SK-N-SH treated with all-trans-retinoic acid at 6 μM for 48 hours (cell line): ENCODE measurements around the gene TRIM10.

Source experiments
- ATAC-seq: fragments of 200-7000 bp; cut with Tn5 transposase; 3 replicates; pipeline ENCODE4 v1.9.1; 2020; ENCODE audit warnings: mild to moderate bottlenecking, moderate library complexity
- ARNTL ChIP-seq: fragments of 450-650 bp; formaldehyde crosslinking; IDR thresholded peaks from 2 replicates; pipeline ENCODE4 v1.5.0; 2020; ENCODE audit warnings: low read depth, mild to moderate bottlenecking, moderate library complexity, borderline replicate concordance
- BACH2 ChIP-seq: fragments of 250-450 bp; sonication (Bioruptor Pico); IDR thresholded peaks from 2 replicates; pipeline ENCODE4 v1.9.0; 2021; ENCODE audit warnings: mild to moderate bottlenecking, borderline replicate concordance
- CREB5 ChIP-seq: fragments of 250-450 bp; sonication (Bioruptor Pico); IDR thresholded peaks from 2 replicates; pipeline ENCODE4 v1.5.1; 2020; ENCODE audit warnings: low read depth, mild to moderate bottlenecking, moderate library complexity
- CSRNP3 ChIP-seq: fragments of 250-450 bp; sonication (Bioruptor Pico); IDR thresholded peaks from 2 replicates; pipeline ENCODE4 v1.5.1; 2021; ENCODE audit warnings: mild to moderate bottlenecking, moderate library complexity
- ESRRG ChIP-seq: fragments of 250-450 bp; sonication (Bioruptor Pico); IDR thresholded peaks from 2 replicates; pipeline ENCODE4 v1.6.1; 2021; ENCODE audit warnings: mild to moderate bottlenecking
- ISL1 ChIP-seq: fragments of 250-450 bp; sonication (Bioruptor Pico); IDR thresholded peaks from 2 replicates; pipeline ENCODE4 v2.1.2; 2022; ENCODE audit warnings: mild to moderate bottlenecking, moderate library complexity
- OSR1 ChIP-seq: fragments of 250-450 bp; sonication (Bioruptor Pico); IDR thresholded peaks from 2 replicates; pipeline ENCODE4 v1.8.0; 2022; ENCODE audit warnings: moderate library complexity, mild to moderate bottlenecking, inconsistent platforms
- PPARA ChIP-seq: fragments of 250-450 bp; sonication (Bioruptor Pico); IDR thresholded peaks from 2 replicates; pipeline ENCODE4 v1.5.0; 2020; ENCODE audit warnings: mild to moderate bottlenecking, borderline replicate concordance
- SNAI2 ChIP-seq: fragments of 250-450 bp; sonication (Bioruptor Pico); IDR thresholded peaks from 2 replicates; pipeline ENCODE4 v1.5.0; 2020; ENCODE audit warnings: mild to moderate bottlenecking, moderate library complexity
- TCF4 ChIP-seq: fragments of 250-450 bp; sonication (Bioruptor Pico); IDR thresholded peaks from 2 replicates; pipeline ENCODE4 v1.8.0; 2021; ENCODE audit warnings: mild to moderate bottlenecking, moderate library complexity, borderline replicate concordance
- TOX ChIP-seq: fragments of 250-450 bp; sonication (Bioruptor Pico); IDR thresholded peaks from 2 replicates; pipeline ENCODE4 v1.8.0; 2021; ENCODE audit warnings: mild to moderate bottlenecking, moderate library complexity, borderline replicate concordance
- ZC3H10 ChIP-seq: fragments of 250-450 bp; sonication (Bioruptor Pico); IDR thresholded peaks from 2 replicates; pipeline ENCODE4 v1.5.1; 2021; ENCODE audit warnings: mild to moderate bottlenecking, moderate library complexity
- ZFP3 ChIP-seq: fragments of 250-450 bp; sonication (Bioruptor Pico); IDR thresholded peaks from 2 replicates; pipeline ENCODE4 v1.5.0; 2020; ENCODE audit warnings: mild to moderate bottlenecking, moderate library complexity
- ZFP30 ChIP-seq: fragments of 450-650 bp; formaldehyde crosslinking; IDR thresholded peaks from 2 replicates; pipeline ENCODE4 v1.5.0; 2022; ENCODE audit warnings: mild to moderate bottlenecking, moderate library complexity
- ZNF70 ChIP-seq: fragments of 450-650 bp; formaldehyde crosslinking; IDR thresholded peaks from 2 replicates; pipeline ENCODE4 v1.5.0; 2020; ENCODE audit warnings: mild to moderate bottlenecking, moderate library complexity
- ZNF8 ChIP-seq: fragments of 450-650 bp; formaldehyde crosslinking; IDR thresholded peaks from 2 replicates; pipeline ENCODE4 v1.5.0; 2020; ENCODE audit warnings: mild to moderate bottlenecking, moderate library complexity
- TF ChIP-seq, protein P1 (sequence below): fragments of 250-450 bp; sonication (Bioruptor Pico); IDR thresholded peaks from 2 replicates; pipeline ENCODE4 v1.5.0; 2020; ENCODE audit warnings: mild to moderate bottlenecking, moderate library complexity
- TF ChIP-seq, protein P2 (sequence below): fragments of 250-450 bp; sonication (Bioruptor Pico); IDR thresholded peaks from 2 replicates; pipeline ENCODE4 v1.8.0; 2021; ENCODE audit warnings: low read depth, mild to moderate bottlenecking, moderate library complexity, borderline replicate concordance

TRIM10 gene

GRCh38 chr6:30152910-30153610, 8.0 kb downstream of the TRIM10 start:
- no peak for TF ChIP-seq PPARA (CRISPR knock-in tag)
- TF ChIP-seq ZNF70 (CRISPR knock-in tag), result no peak
- TF ChIP-seq ARNTL, result no peak
- no peak for TF ChIP-seq TCF4 (CRISPR knock-in tag)
- no peak for TF ChIP-seq OSR1
- TF ChIP-seq, protein P1, sequence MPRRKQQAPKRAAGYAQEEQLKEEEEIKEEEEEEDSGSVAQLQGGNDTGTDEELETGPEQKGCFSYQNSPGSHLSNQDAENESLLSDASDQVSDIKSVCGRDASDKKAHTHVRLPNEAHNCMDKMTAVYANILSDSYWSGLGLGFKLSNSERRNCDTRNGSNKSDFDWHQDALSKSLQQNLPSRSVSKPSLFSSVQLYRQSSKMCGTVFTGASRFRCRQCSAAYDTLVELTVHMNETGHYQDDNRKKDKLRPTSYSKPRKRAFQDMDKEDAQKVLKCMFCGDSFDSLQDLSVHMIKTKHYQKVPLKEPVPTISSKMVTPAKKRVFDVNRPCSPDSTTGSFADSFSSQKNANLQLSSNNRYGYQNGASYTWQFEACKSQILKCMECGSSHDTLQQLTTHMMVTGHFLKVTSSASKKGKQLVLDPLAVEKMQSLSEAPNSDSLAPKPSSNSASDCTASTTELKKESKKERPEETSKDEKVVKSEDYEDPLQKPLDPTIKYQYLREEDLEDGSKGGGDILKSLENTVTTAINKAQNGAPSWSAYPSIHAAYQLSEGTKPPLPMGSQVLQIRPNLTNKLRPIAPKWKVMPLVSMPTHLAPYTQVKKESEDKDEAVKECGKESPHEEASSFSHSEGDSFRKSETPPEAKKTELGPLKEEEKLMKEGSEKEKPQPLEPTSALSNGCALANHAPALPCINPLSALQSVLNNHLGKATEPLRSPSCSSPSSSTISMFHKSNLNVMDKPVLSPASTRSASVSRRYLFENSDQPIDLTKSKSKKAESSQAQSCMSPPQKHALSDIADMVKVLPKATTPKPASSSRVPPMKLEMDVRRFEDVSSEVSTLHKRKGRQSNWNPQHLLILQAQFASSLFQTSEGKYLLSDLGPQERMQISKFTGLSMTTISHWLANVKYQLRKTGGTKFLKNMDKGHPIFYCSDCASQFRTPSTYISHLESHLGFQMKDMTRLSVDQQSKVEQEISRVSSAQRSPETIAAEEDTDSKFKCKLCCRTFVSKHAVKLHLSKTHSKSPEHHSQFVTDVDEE (CRISPR knock-in tag), result no peak
- TF ChIP-seq, all 23 proteins: peak for 0
- ATAC-seq, result no peak

DNA sequence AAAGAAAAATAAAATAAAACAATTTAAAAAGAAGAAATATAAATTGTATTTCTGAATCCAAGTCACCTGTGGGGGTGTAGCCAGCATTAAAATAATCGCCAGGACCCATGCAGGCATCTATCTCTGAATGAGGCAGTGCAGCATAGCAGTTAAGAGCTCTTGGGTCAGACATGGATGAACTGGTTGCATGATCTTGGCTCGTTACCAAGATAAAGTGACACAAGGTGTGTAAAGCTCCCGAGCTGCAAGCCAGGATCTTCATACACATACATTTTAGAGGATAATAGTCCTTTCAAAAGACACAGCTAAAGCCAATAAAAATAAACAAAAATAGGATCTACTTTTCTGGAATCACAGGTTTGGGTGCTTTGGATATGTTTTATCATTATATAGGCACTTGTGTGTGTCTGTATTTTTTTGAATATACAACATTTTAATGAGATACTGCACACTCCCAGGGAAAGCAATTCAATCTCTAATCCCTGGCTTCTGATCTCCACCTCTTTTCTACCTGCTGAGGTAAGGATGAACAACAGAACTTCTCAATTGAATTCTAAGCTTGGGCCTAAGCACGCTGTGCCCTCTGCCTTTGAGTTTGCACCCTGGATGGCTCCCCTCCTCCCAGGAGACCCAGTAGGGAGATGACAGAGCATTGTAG, 8.9 kb downstream of the TRIM10 start:
- TF ChIP-seq CSRNP3 (CRISPR knock-in tag) (no peak), ZNF8 (no peak), ARNTL (no peak), ZFP3 (no peak)
- ATAC-seq, result no peak

DNA sequence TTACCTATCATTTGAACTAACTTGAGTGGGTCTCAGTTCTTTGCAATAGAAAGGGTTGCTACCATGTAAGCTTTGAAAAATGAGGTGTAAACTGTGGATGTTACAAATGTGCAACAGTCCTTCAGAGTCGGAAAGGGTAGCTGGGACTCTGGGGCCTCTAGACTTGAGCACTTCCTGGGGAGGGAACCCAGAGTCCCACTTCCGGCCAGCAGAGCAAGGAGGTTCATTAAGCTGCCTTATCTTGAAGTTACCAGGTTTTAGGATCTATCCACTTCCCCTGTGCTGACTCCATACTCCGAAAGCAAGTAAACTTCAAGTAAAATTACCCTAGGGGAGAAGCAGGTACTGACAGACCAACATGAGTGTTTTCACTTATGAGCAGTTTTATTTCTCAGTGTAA, 9.4 kb downstream of the TRIM10 start:
- TF ChIP-seq ZNF70 (CRISPR knock-in tag) (no peak), CREB5 (CRISPR knock-in tag) (no peak), ZC3H10 (CRISPR knock-in tag) (no peak), PPARA (CRISPR knock-in tag) (no peak), ESRRG (CRISPR knock-in tag) (no peak), ZFP30 (CRISPR knock-in tag) (no peak)
- TF ChIP-seq, all 23 proteins: peak for 0
- no peak for ATAC-seq

DNA sequence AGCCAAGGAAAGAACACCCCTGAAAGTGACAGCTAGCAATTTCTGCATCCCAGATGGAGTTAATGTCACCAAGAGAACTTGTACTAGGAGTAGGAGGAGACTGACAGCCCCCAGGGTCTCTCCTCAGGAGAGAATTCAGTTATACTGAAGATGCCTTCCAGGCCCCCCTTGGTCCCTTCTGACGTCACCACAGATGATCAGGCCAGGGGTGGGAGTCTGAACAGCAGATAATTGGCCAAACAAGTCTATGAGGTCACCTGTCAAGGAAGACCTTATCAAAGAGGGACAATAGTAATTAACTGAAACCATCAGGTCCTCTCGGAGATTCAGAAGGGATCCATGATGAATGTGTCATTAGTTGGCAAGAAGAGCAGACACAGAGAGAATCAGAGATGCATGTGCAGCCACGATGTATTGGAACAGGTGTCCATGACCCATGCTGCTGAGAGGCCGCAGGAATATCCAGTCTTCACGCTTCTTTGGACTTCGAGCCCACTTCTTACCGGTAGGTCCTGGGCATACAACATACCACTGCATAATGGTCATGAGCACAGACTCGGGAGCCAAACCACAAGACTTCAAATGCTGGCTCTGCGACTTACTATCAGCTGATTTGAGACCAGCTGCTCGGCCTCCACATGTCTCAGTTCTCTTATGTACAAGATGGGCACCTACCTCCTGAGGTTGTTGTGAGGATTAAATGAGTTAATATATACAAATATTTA, 10.2 kb downstream of the TRIM10 start:
- ATAC-seq, result no peak
- TF ChIP-seq CSRNP3 (CRISPR knock-in tag), result no peak
- no peak for TF ChIP-seq TCF4 (CRISPR knock-in tag)
- TF ChIP-seq SNAI2 (CRISPR knock-in tag), result no peak
- no peak for TF ChIP-seq BACH2
- TF ChIP-seq ISL1 (CRISPR knock-in tag), result no peak
- TF ChIP-seq, protein P2, sequence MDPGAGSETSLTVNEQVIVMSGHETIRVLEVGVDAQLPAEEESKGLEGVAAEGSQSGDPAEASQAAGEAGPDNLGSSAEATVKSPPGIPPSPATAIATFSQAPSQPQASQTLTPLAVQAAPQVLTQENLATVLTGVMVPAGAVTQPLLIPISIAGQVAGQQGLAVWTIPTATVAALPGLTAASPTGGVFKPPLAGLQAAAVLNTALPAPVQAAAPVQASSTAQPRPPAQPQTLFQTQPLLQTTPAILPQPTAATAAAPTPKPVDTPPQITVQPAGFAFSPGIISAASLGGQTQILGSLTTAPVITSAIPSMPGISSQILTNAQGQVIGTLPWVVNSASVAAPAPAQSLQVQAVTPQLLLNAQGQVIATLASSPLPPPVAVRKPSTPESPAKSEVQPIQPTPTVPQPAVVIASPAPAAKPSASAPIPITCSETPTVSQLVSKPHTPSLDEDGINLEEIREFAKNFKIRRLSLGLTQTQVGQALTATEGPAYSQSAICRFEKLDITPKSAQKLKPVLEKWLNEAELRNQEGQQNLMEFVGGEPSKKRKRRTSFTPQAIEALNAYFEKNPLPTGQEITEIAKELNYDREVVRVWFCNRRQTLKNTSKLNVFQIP (CRISPR knock-in tag), result no peak
- TF ChIP-seq TOX (CRISPR knock-in tag), result no peak
- no peak for TF ChIP-seq ZC3H10 (CRISPR knock-in tag)
